CD4-positive, alpha-beta T cell treated with Interleukin-17A for 1 hour (primary cell): ENCODE data around the gene NKX6-2.
"Not testable (repeated sequence)": the region's sequence is repeated elsewhere in the genome, so short reads cannot be mapped to it uniquely, and the experiment has no call there.

Source experiments
- DNase-seq: peaks from one replicate; pipeline ENCODE4 v3.0.0-alpha.2; 2020

NKX6-2 gene

GRCh38 chr10:132752378-132752777 lies 33.6 kb downstream of the NKX6-2 start:
- no peak for DNase-seq

- DNase-seq: no peak
These were observed 35.0 kb downstream of the NKX6-2 start for GRCh38 chr10:132750936-132751335.

GRCh38 chr10:132749371-132749795 lies 36.6 kb downstream of the NKX6-2 start:
- DNase-seq: no peak

- no peak for DNase-seq
These were observed 37.2 kb downstream of the NKX6-2 start for GRCh38 chr10:132748545-132749370.

GRCh38 chr10:132748135-132748534 lies 37.8 kb downstream of the NKX6-2 start:
- DNase-seq: no peak

GRCh38 chr10:132746801-132747625 lies 38.9 kb downstream of the NKX6-2 start:
- no peak for DNase-seq

GRCh38 chr10:132746386-132746785 lies 39.6 kb downstream of the NKX6-2 start:
- no peak for DNase-seq

GRCh38 chr10:132745971-132746370 lies 40.0 kb downstream of the NKX6-2 start:
- DNase-seq: no peak

GRCh38 chr10:132745511-132745910 lies 40.4 kb downstream of the NKX6-2 start:
- DNase-seq: no peak

GRCh38 chr10:132744839-132745238 lies 41.1 kb downstream of the NKX6-2 start:
- DNase-seq: no peak

GRCh38 chr10:132743925-132744490 lies 41.9 kb downstream of the NKX6-2 start:
- no peak for DNase-seq

GRCh38 chr10:132743196-132743924 lies 42.6 kb downstream of the NKX6-2 start:
- not testable (repeated sequence) for DNase-seq

GRCh38 chr10:132742837-132743194 lies 43.1 kb downstream of the NKX6-2 start:
- DNase-seq: no peak

GRCh38 chr10:132742167-132742836 lies 43.6 kb downstream of the NKX6-2 start:
- no peak for DNase-seq

- DNase-seq: no peak
These were observed 45.4 kb downstream of the NKX6-2 start for GRCh38 chr10:132740588-132740987.

- no peak for DNase-seq
These were observed 46.7 kb downstream of the NKX6-2 start for GRCh38 chr10:132739225-132739613.

- no peak for DNase-seq
These were observed 47.3 kb downstream of the NKX6-2 start for GRCh38 chr10:132738454-132739224.

GRCh38 chr10:132737390-132738048 lies 48.4 kb downstream of the NKX6-2 start:
- no peak for DNase-seq

GRCh38 chr10:132735923-132736391 lies 50.0 kb downstream of the NKX6-2 start:
- DNase-seq: no peak

GRCh38 chr10:132735341-132735775 lies 50.6 kb downstream of the NKX6-2 start:
- no peak for DNase-seq

GRCh38 chr10:132733926-132734325 lies 52.0 kb downstream of the NKX6-2 start:
- no peak for DNase-seq
